CD4-positive, alpha-beta memory T cell (primary cell): Measurements from ENCODE around the gene B4GALT2. TPM values are rescaled to one million over a fixed set of nuclear protein-coding genes. Genes with fewer than 3 reads are reported as not detected.

Experiments used
- CTCF ChIA-PET: fragments of 350-600 bp; sonication (Branson Sonifier 250); formaldehyde crosslinking; loops from one replicate; lab custom pipeline; 2021; ENCODE audit warnings: inconsistent platforms; ENCODE audit not compliant: partially characterized antibody; lab: Charles Lee
- POLR2A ChIA-PET: fragments of 350-600 bp; sonication (Branson Sonifier 250); formaldehyde crosslinking; loops from one replicate; lab custom pipeline; 2021; ENCODE audit not compliant: partially characterized antibody; lab: Charles Lee
- DNase-seq, 5 donors: peaks; one replicate each; pipeline versions ENCODE4 v3.0.0 to v3.0.0-alpha.2; 2020 to 2022; ENCODE audit warnings: mixed read lengths in 1 of 5
- H3K27ac ChIP-seq: one replicate; pipeline ENCODE4 v1.7.0; 2013; ENCODE audit warnings: low read depth, low read length
- H3K27me3 ChIP-seq: 2 replicates; pipeline ENCODE4 v1.7.0; 2013; ENCODE audit warnings: mild to moderate bottlenecking, low read length, moderate library complexity; ENCODE audit not compliant: insufficient read depth
- H3K36me3 ChIP-seq: 2 replicates; pipeline ENCODE4 v1.7.0; 2013; ENCODE audit warnings: mild to moderate bottlenecking, low read length, moderate library complexity; ENCODE audit not compliant: insufficient read depth
- H3K4me1 ChIP-seq: 2 replicates; pipeline ENCODE4 v1.7.0; 2013; ENCODE audit warnings: mild to moderate bottlenecking, low read length, moderate library complexity; ENCODE audit not compliant: insufficient read depth
- H3K4me3 ChIP-seq, 2 donors: one replicate each; pipeline ENCODE4 v1.7.0; 2013; ENCODE audit warnings: low read length in 2 of 2, mild to moderate bottlenecking in 1 of 2
- H3K9me3 ChIP-seq, 2 donors: one replicate each; pipeline ENCODE4 v1.7.0; 2013; ENCODE audit warnings: low read length in 2 of 2, control low read depth in 1 of 2; ENCODE audit not compliant: control insufficient read depth in 1 of 2
- H3K27ac Mint-ChIP-seq, 7 donors: one replicate each; pipeline ENCODE4 v1.8.0; 2020 to 2021; ENCODE audit warnings: mixed read lengths in 7 of 7, mild to moderate bottlenecking in 6 of 7, inconsistent platforms in 3 of 7, moderate library complexity in 3 of 7
- H3K27me3 Mint-ChIP-seq, 2 donors: one replicate each; pipeline ENCODE4 v1.8.0; 2020 to 2021; ENCODE audit warnings: mixed read lengths in 2 of 2
- H3K36me3 Mint-ChIP-seq, 2 donors: one replicate each; pipeline ENCODE4 v1.8.0; 2020 to 2021; ENCODE audit warnings: mixed read lengths in 2 of 2, inconsistent platforms in 1 of 2, mild to moderate bottlenecking in 1 of 2
- H3K4me1 Mint-ChIP-seq, 4 donors: one replicate each; pipeline ENCODE4 v1.8.0; 2020 to 2021; ENCODE audit warnings: mixed read lengths in 4 of 4, mild to moderate bottlenecking in 1 of 4
- H3K4me3 Mint-ChIP-seq, 8 donors: one replicate each; pipeline ENCODE4 v1.8.0; 2020 to 2021; ENCODE audit warnings: mixed read lengths in 8 of 8, mild to moderate bottlenecking in 7 of 8, moderate library complexity in 6 of 8, inconsistent platforms in 3 of 8
- H3K9me3 Mint-ChIP-seq, 8 donors: one replicate each; pipeline ENCODE4 v1.8.0; 2020 to 2021; ENCODE audit warnings: mixed read lengths in 8 of 8, mild to moderate bottlenecking in 5 of 8, inconsistent platforms in 3 of 8, moderate library complexity in 1 of 8
- intact Hi-C: fragments of 100-400 bp; cut with micrococcal nuclease; formaldehyde crosslinking; loops from one replicate; pipeline ENCODE4 v1.15.1; 2023
- polyA plus RNA-seq, 2 donors: library from polyadenylated mRNA; unstranded; fragments of 300-500 nt; fragmentation: Illumina TruSeq; gene quantifications; one replicate each; pipeline ENCODE4 v1.2.3, GENCODE V29; 2021
- total RNA-seq, 2 experiments: library from RNA; stranded (reverse); gene quantifications; one replicate each; pipeline ENCODE4 v1.2.3, GENCODE V29; 2021

B4GALT2 gene
- total and polyA plus RNA-seq, 4 experiments from 2014 or later: 0.26 to 2.1 (median 1.0) TPM

GRCh38 chr1:44020464-44020863 is 41.5 kb downstream of the B4GALT2 start:
- POLR2A ChIA-PET: no interaction called here
- Mint-ChIP-seq H3K4me3 (no peak overlapping the region), H3K9me3 (no peaks in the 10 kb centered on the region), H3K27ac (no peak overlapping the region), H3K27me3 (peaks cover 0 to 2% of the 10 kb centered on the region in 2 donors), H3K4me1 (no peaks in the 10 kb centered on the region), H3K36me3 (no peaks in the 10 kb centered on the region)
- CTCF ChIA-PET: interaction anchor here (0.7 to 2.8 kb wide), 4 partner anchors 16 to 86 kb away, joined by 3 to 14 read pairs (median 3); no protein-coding TSS in a partner anchor
- DNase-seq: no peak
- no peaks in the 10 kb centered on the region for H3K9me3 ChIP-seq
- H3K27me3 ChIP-seq: no peaks in the 10 kb centered on the region
- H3K36me3 ChIP-seq: no peaks in the 10 kb centered on the region
- no peak overlapping the region for H3K27ac ChIP-seq
- H3K4me3 ChIP-seq: no peak overlapping the region
- no peaks in the 10 kb centered on the region for H3K4me1 ChIP-seq
- intact Hi-C loops: no loop called here

DNA sequence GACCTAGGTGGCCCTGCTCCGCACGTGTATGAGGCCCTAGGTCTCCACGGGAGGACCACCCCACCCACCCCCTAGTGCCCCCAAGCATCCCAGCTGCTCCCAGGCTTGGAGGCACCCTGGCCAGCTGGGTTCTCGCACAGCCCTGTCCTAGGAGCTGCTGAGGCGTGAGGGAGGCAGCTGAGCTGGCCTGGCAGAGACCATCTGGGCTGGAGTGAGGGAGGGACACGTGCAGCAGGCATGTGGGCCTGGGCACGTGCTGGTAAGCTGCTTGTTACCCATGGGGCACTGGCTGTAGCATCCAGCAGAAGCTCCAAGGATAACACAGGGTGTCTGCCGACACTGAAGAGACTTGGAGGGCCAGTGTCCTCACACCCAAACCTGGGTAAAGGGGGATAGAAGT is 42.1 kb downstream of the B4GALT2 start:
- H3K27me3 Mint-ChIP-seq: peaks cover 0 to 2% of the 10 kb centered on the region in 2 donors
- no peaks in the 10 kb centered on the region for H3K36me3 Mint-ChIP-seq
- CTCF ChIA-PET: interaction anchor here (0.7 to 3.1 kb wide), 4 partner anchors 16 to 86 kb away, joined by 3 to 18 read pairs (median 8); no protein-coding TSS in a partner anchor
- no peak overlapping the region for H3K27ac ChIP-seq
- no peak overlapping the region for H3K27ac Mint-ChIP-seq
- no peaks in the 10 kb centered on the region for H3K9me3 ChIP-seq
- intact Hi-C loops: no loop called here
- no peaks in the 10 kb centered on the region for H3K4me1 ChIP-seq
- DNase-seq: no peak
- no peak overlapping the region for H3K4me3 Mint-ChIP-seq
- H3K36me3 ChIP-seq: no peaks in the 10 kb centered on the region
- no peaks in the 10 kb centered on the region for H3K9me3 Mint-ChIP-seq
- no peaks in the 10 kb centered on the region for H3K4me1 Mint-ChIP-seq
- no peaks in the 10 kb centered on the region for H3K27me3 ChIP-seq
- no peak overlapping the region for H3K4me3 ChIP-seq
- POLR2A ChIA-PET: no interaction called here

DNA sequence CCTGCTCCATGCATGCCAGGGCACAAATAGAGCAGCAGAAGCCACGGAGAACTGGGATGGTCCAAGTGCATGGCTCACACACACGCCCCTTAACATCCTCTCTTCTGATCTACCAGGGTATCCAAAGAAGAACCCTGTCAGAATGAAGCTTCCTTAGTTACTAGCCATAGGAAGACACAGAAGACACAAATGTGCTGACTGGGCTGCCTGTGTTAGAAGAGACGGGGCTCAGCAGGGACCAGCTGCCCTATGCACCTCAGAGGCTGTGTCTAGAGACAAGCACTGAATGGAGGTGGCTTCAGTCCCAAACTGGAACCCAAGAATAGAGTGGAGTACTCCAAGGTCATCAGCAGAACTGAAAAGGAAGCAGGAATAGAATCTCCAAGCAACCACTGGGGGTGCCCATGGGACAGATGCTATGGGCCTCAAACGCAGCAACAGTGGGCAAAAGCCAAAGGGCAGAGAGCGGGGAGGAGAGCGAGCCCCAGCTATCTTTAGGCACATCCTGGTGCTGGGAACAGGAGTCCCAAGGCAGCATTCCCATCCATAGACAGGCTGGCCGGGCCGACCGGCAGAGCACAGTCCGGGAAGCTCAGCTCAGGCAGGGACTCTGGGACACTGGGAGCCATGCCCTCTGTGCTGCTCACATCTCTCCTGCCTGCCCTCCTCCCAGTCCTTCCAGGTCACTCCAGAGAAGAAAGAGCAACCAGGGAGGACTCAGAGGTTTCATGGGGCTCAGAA is 42.7 kb downstream of the B4GALT2 start:
- POLR2A ChIA-PET: no interaction called here
- no peak overlapping the region for H3K4me3 Mint-ChIP-seq

DNA sequence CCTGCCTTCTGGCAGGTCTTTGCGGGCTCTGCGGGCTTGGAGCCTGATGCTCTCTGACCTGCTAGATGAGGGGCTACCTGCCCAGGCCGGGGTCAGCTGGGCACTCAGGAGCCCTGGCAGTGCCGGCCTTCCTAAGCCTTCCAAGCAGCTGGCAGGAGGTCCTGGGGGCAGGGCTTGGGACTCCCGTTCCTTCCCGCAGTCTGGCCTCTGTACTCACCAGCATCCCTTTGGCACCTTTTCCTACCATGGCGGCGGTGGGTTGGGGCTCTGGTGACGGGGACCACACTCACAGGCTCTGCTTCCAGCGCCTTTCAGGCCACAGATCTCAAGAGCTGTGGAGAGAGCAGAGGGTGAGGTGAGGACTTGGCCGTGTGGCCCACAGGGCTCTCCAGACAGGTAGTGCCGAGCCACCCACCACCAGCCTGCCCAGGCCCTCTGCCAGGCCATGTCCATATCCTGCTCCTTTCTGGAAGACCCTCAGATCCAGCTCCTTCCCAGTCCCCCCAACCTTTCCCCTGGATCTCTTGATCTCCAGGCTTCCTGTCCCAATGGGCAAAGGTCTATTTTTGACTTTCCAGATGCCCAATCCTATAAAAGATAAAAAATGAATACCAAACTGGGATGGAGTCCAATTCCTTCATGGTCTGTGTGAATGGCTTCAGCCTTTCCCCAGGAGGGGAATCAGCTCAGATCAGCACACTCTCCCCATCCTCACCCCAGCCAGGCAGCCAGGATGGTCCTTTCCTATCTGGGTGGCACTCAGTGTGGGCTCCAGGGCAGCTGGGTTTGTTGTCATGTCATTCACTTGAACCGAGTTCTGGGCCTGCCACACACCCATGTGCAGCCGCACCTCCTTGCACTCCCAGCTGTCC is 45.3 kb downstream of the B4GALT2 start:
- H3K36me3 Mint-ChIP-seq: no peaks in the 10 kb centered on the region
- Histone ChIP-seq H3K27me3 (no peaks in the 10 kb centered on the region), H3K9me3 (no peaks in the 10 kb centered on the region), H3K36me3 (no peaks in the 10 kb centered on the region), H3K27ac (no peak overlapping the region), H3K4me1 (peaks cover 4% of the 10 kb centered on the region), H3K4me3 (no peak overlapping the region)
- peaks cover 0 to 2% of the 10 kb centered on the region in 2 donors for H3K27me3 Mint-ChIP-seq
- H3K27ac Mint-ChIP-seq: no peak overlapping the region
- intact Hi-C loops: no loop called here
- ChIA-PET CTCF (interaction anchor here (0.9 to 3.1 kb wide), 2 partner anchors 12 to 19 kb away, joined by 3 to 18 read pairs; no protein-coding TSS in a partner anchor), POLR2A (no interaction called here)
- no peak overlapping the region for H3K4me3 Mint-ChIP-seq
- no peak for DNase-seq
- peaks cover 5 to 14% (median 9%) of the 10 kb centered on the region in 4 donors for H3K4me1 Mint-ChIP-seq
- no peaks in the 10 kb centered on the region for H3K9me3 Mint-ChIP-seq

More for the DNA sequence above, 42.7 kb downstream of the B4GALT2 start:
- no peaks in the 10 kb centered on the region for H3K36me3 Mint-ChIP-seq
- CTCF ChIA-PET: interaction anchor here (1.4 to 3.1 kb wide), 4 partner anchors 12 to 87 kb away, joined by 3 to 18 read pairs (median 8); no protein-coding TSS in a partner anchor
- H3K36me3 ChIP-seq: no peaks in the 10 kb centered on the region
- no peaks in the 10 kb centered on the region for H3K9me3 ChIP-seq
- intact Hi-C loops: no loop called here
- no peaks in the 10 kb centered on the region for H3K9me3 Mint-ChIP-seq
- no peak for DNase-seq
- H3K27me3 ChIP-seq: no peaks in the 10 kb centered on the region
- no peak overlapping the region for H3K27ac Mint-ChIP-seq
- no peaks in the 10 kb centered on the region for H3K4me1 Mint-ChIP-seq
- H3K4me3 ChIP-seq: no peak overlapping the region
- no peak overlapping the region for H3K27ac ChIP-seq
- H3K4me1 ChIP-seq: no peaks in the 10 kb centered on the region
- H3K27me3 Mint-ChIP-seq: peaks cover 0 to 2% of the 10 kb centered on the region in 2 donors

DNA sequence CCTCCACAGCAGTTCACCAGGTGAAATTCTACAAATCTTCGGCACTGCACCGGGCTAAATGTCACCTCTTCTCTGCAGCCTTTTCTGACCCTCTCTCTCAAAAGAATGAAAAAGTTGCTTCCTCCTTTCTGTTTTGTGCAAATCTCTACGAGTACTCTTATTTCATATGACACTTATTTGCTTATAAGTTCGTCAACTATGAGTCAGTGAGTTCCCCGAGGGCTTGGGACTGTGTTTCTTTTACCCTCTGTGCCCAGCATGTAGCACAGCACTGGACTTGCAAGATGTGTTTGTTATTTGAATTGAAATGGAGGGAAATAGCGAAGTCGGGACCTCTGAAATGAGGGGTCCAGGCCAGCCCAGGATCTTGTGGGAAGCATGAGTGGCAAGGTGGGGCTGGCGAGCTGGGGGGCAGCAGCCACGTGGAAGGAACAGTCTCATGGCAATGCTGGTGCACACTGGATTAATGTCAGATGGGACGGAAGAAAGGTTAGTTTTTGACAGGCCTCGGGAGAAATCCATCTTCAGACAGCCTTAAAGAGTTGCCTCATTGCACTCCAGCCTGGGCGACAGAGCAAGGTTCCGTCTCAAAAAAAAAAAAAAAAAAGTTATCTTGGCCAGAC is 46.0 kb downstream of the B4GALT2 start:
- Mint-ChIP-seq H3K27ac (peak overlapping the region in 2 of 7 donors; percentile 1 to 13), H3K36me3 (no peaks in the 10 kb centered on the region), H3K27me3 (peaks cover 0 to 2% of the 10 kb centered on the region in 2 donors), H3K9me3 (no peaks in the 10 kb centered on the region), H3K4me3 (no peak overlapping the region), H3K4me1 (peaks cover 10 to 21% (median 15%) of the 10 kb centered on the region in 4 donors)
- no peak overlapping the region for H3K27ac ChIP-seq
- ChIA-PET CTCF (interaction anchor here (0.9 kb wide), 1 partner anchor 12 kb away, joined by 3 read pairs; no protein-coding TSS in a partner anchor), POLR2A (no interaction called here)
- no peak overlapping the region for H3K4me3 ChIP-seq
- H3K36me3 ChIP-seq: no peaks in the 10 kb centered on the region
- H3K27me3 ChIP-seq: no peaks in the 10 kb centered on the region
- DNase-seq: no peak
- no peaks in the 10 kb centered on the region for H3K9me3 ChIP-seq
- intact Hi-C loops: no loop called here
- H3K4me1 ChIP-seq: peaks cover 9% of the 10 kb centered on the region

DNA sequence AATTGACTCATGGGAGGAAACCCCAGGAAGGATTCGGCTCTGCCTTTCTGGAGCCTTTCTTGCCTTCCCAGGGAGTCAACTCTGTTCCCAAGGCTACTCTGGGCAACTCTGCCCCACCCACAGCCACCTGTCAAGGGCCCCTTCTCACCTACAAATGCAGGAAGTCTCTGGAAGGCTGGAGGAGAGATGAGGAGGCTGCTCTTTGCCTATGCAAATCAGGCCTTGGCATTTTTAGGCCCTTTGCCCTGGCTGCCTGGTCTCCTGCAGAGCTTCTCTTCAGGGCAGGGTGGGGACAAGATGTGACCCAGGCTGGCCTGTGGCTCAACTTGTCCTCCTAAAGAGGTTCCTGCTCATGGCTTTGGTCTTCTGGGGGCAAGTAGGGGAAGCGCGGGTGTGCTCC is 46.8 kb downstream of the B4GALT2 start:
- Mint-ChIP-seq H3K9me3 (no peaks in the 10 kb centered on the region), H3K4me3 (peak overlapping the region in 1 of 8 donors; percentile 11), H3K27me3 (peaks cover 0 to 2% of the 10 kb centered on the region in 2 donors), H3K27ac (no peak overlapping the region), H3K4me1 (peaks cover 10 to 21% (median 15%) of the 10 kb centered on the region in 4 donors), H3K36me3 (no peaks in the 10 kb centered on the region)
- H3K9me3 ChIP-seq: no peaks in the 10 kb centered on the region
- no peaks in the 10 kb centered on the region for H3K36me3 ChIP-seq
- no peak overlapping the region for H3K4me3 ChIP-seq
- no peak for DNase-seq
- CTCF ChIA-PET: interaction anchor here (2.8 kb wide), 1 partner anchor 11 kb away, joined by 12 read pairs; no protein-coding TSS in a partner anchor
- intact Hi-C loops: no loop called here
- no peak overlapping the region for H3K27ac ChIP-seq
- peaks cover 9% of the 10 kb centered on the region for H3K4me1 ChIP-seq
- no peaks in the 10 kb centered on the region for H3K27me3 ChIP-seq
- POLR2A ChIA-PET: no interaction called here
